ENCODE results near the gene M1AP. TPM values are rescaled to one million over a fixed set of nuclear protein-coding genes. Genes with fewer than 3 reads are reported as not detected.

Gene M1AP
- total and polyA plus RNA-seq, 9 of the 15 experiments (the other 6 are each of a cell fraction or from before 2014, with no cell fraction given) = 0.06 to 0.33 (median 0.11) TPM; not detected in 4

DNA sequence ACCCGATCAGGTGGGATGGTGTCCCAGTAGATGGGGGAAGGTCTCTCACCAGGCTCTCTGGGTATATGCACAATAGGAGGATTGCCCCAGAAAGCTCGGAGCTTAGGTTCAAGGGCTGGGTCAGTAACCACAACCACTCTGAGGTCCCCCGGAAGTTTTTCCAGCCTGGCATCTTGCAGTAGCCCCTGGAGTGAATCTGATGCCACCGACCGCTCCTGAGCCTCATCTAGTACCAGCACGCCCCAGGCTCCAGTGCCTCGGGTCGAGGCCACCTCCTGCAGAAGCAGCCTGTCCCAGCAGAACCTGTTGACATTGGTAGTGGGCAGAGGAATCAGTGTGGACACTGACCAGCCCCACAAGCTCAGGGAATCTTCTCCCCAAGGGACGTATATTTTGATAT lies 124.1 kb downstream of the M1AP start (continued):
- TF ChIP-seq, protein P1, sequence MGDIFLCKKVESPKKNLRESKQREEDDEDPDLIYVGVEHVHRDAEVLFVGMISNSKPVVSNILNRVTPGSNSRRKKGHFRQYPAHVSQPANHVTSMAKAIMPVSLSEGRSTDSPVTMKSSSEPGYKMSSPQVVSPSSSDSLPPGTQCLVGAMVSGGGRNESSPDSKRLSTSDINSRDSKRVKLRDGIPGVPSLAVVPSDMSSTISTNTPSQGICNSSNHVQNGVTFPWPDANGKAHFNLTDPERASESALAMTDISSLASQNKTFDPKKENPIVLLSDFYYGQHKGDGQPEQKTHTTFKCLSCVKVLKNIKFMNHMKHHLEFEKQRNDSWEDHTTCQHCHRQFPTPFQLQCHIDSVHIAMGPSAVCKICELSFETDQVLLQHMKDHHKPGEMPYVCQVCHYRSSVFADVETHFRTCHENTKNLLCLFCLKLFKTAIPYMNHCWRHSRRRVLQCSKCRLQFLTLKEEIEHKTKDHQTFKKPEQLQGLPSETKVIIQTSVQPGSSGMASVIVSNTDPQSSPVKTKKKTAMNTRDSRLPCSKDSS (IDR thresholded peaks at IDR 0.05; ENCODE audit: low read depth, partially characterized antibody) = no peak
- TF ChIP-seq JUN (IDR thresholded peaks at IDR 0.05; ENCODE audit: borderline replicate concordance, low read depth, low read length) (no peak), JUN (CRISPR knock-in tag; IDR thresholded peaks at IDR 0.05; ENCODE audit: borderline replicate concordance) (no peak)

DNA sequence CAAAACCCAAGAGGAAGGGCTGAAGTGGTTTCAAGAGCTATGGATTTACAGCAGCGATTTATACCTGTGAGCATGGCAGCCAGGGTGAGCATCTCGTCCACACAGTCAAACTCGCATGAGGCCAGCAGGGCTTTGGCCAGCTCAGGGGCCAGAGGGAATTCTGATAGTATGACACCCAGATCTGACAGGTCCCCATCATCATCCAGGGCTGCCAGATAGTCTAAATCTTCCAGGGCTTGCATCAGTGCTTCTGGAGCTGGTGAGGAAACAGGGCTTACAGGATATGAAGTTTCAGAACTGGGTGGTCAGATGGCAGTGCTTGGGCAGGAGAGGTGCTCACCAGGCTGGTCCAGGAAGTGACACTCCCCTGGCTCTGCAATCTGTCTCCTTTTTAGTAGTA lies 125.6 kb downstream of the M1AP start:
- intact Hi-C loops (cut with micrococcal nuclease) = no loop called here
- H3K27me3 ChIP-seq (ENCODE audit: control insufficient read depth in 2 of 2, insufficient read depth in 2 of 2, low read length in 2 of 2) = no peaks in the 10 kb centered on the region
- ChIA-PET POLR2A (interaction anchor here (1.0 to 1.4 kb wide), 4 partner anchors 12 to 26 kb away, joined by 3 to 9 read pairs (median 4); partner anchors contain the start of gene PCGF1), CTCF (ENCODE audit: low intra/inter-chr PET ratio) (no interaction called here)
- FAIRE-seq = no peak
- H3K27ac ChIP-seq (ENCODE audit: extremely low read depth, low read depth, low read length) = no peak overlapping the region
- peaks cover 20% of the 10 kb centered on the region for H3K36me3 ChIP-seq (ENCODE audit: control insufficient read depth, insufficient read depth, low read length)
- H3K4me2 ChIP-seq (ENCODE audit: insufficient read depth, low read length) = no peak overlapping the region
- H3K79me2 ChIP-seq (ENCODE audit: control insufficient read depth, insufficient read depth, low read length) = peaks cover 9% of the 10 kb centered on the region
- 17% methylated on average over 3 of the region's 3 CpGs for WGBS (ENCODE audit: insufficient coverage, low coverage, missing lambda C conversion rate)
- no peak for ATAC-seq
- BruUV-seq (replicated peaks) = no TSS peak
- no peak overlapping the region for H3K4me3 ChIP-seq
- no peak overlapping the region for H2AFZ ChIP-seq (ENCODE audit: low read depth, low read length)
- H3K4me1 ChIP-seq (replicated peaks in 1 of 2; ENCODE audit: control insufficient read depth in 2 of 2, insufficient read depth in 2 of 2, low read length in 2 of 2) = no peaks in the 10 kb centered on the region; a peak in 1 of 5 replicates
- no peaks in the 10 kb centered on the region for H4K20me1 ChIP-seq (replicated peaks; ENCODE audit: control insufficient read depth, insufficient read depth, low read length)
- H3K9me3 ChIP-seq (replicated peaks; ENCODE audit: control insufficient read depth, insufficient read depth, low read depth, low read length) = no peaks in the 10 kb centered on the region
- in situ Hi-C loops (cut with MboI) = no loop called here
- no peak overlapping the region for H3K9ac ChIP-seq (ENCODE audit: insufficient read depth in 1 of 2, low read depth in 2 of 2, low read length in 2 of 2)
- no peaks in the 10 kb centered on the region for H3K9me1 ChIP-seq (ENCODE audit: control insufficient read depth, insufficient read depth, low read length)
- no peak for DNase-seq (ENCODE audit: extremely low read depth in 1 of 4, low spot score in 3 of 4)
- TF ChIP-seq, protein P2, sequence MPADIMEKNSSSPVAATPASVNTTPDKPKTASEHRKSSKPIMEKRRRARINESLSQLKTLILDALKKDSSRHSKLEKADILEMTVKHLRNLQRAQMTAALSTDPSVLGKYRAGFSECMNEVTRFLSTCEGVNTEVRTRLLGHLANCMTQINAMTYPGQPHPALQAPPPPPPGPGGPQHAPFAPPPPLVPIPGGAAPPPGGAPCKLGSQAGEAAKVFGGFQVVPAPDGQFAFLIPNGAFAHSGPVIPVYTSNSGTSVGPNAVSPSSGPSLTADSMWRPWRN (IDR thresholded peaks at IDR 0.05; ENCODE audit: low read depth) = no peak
- TF ChIP-seq ZNF121 (CRISPR knock-in tag; conservative IDR thresholded peaks at IDR 0.05) (no peak), TGIF2 (CRISPR knock-in tag; IDR thresholded peaks at IDR 0.05) (no peak), RBBP5 (IDR thresholded peaks at IDR 0.05; ENCODE audit: borderline replicate concordance, insufficient read depth, low read length, poor library complexity, severe bottlenecking) (no peak), JUNB (CRISPR knock-in tag; conservative IDR thresholded peaks at IDR 0.05) (no peak)
- TF ChIP-seq, protein P3, sequence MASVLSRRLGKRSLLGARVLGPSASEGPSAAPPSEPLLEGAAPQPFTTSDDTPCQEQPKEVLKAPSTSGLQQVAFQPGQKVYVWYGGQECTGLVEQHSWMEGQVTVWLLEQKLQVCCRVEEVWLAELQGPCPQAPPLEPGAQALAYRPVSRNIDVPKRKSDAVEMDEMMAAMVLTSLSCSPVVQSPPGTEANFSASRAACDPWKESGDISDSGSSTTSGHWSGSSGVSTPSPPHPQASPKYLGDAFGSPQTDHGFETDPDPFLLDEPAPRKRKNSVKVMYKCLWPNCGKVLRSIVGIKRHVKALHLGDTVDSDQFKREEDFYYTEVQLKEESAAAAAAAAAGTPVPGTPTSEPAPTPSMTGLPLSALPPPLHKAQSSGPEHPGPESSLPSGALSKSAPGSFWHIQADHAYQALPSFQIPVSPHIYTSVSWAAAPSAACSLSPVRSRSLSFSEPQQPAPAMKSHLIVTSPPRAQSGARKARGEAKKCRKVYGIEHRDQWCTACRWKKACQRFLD (CRISPR knock-in tag; IDR thresholded peaks at IDR 0.05) = no peak
- TF ChIP-seq, protein P4, sequence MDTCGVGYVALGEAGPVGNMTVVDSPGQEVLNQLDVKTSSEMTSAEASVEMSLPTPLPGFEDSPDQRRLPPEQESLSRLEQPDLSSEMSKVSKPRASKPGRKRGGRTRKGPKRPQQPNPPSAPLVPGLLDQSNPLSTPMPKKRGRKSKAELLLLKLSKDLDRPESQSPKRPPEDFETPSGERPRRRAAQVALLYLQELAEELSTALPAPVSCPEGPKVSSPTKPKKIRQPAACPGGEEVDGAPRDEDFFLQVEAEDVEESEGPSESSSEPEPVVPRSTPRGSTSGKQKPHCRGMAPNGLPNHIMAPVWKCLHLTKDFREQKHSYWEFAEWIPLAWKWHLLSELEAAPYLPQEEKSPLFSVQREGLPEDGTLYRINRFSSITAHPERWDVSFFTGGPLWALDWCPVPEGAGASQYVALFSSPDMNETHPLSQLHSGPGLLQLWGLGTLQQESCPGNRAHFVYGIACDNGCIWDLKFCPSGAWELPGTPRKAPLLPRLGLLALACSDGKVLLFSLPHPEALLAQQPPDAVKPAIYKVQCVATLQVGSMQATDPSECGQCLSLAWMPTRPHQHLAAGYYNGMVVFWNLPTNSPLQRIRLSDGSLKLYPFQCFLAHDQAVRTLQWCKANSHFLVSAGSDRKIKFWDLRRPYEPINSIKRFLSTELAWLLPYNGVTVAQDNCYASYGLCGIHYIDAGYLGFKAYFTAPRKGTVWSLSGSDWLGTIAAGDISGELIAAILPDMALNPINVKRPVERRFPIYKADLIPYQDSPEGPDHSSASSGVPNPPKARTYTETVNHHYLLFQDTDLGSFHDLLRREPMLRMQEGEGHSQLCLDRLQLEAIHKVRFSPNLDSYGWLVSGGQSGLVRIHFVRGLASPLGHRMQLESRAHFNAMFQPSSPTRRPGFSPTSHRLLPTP (IDR thresholded peaks at IDR 0.05; ENCODE audit: borderline replicate concordance, extremely low read depth, insufficient read length) = no peak
- TF ChIP-seq, protein P5, sequence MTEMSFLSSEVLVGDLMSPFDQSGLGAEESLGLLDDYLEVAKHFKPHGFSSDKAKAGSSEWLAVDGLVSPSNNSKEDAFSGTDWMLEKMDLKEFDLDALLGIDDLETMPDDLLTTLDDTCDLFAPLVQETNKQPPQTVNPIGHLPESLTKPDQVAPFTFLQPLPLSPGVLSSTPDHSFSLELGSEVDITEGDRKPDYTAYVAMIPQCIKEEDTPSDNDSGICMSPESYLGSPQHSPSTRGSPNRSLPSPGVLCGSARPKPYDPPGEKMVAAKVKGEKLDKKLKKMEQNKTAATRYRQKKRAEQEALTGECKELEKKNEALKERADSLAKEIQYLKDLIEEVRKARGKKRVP (CRISPR knock-in tag; IDR thresholded peaks at IDR 0.05) = no peak
